ENCODE results near the gene HOXC12. TPM values are rescaled to one million over a fixed set of nuclear protein-coding genes. Genes with fewer than 3 reads are reported as not detected.

HOXC12 gene
- total RNA-seq, 1 donor: not detected

GRCh38 chr12:53991077-53991460 is 36.4 kb downstream of the HOXC12 start:
- no peak overlapping the region for H3K4me3 ChIP-seq (ENCODE audit: low read depth, low read length)
- no peak for TF ChIP-seq CTCF (IDR thresholded peaks at IDR 0.05; ENCODE audit: insufficient read depth, low read length)
- peak; percentile 30 for DNase-seq (ENCODE audit: low read depth)

GRCh38 chr12:53992377-53992889 is 37.7 kb downstream of the HOXC12 start:
- no peak for TF ChIP-seq CTCF (IDR thresholded peaks at IDR 0.05; ENCODE audit: insufficient read depth, low read length)
- no peak overlapping the region for H3K4me3 ChIP-seq (ENCODE audit: low read depth, low read length)
- DNase-seq (ENCODE audit: low read depth): no peak

GRCh38 chr12:53993162-53994008 is 38.7 kb downstream of the HOXC12 start:
- H3K4me3 ChIP-seq (ENCODE audit: low read depth, low read length): no peak overlapping the region
- DNase-seq (ENCODE audit: low read depth): no peak
- TF ChIP-seq CTCF (IDR thresholded peaks at IDR 0.05; ENCODE audit: insufficient read depth, low read length): no peak

- no peak overlapping the region for H3K4me3 ChIP-seq (ENCODE audit: low read depth, low read length)
- no peak for TF ChIP-seq CTCF (IDR thresholded peaks at IDR 0.05; ENCODE audit: insufficient read depth, low read length)
- DNase-seq (ENCODE audit: low read depth): no peak
Measured at GRCh38 chr12:53994009-53994263, 39.2 kb downstream of the HOXC12 start.

- DNase-seq (ENCODE audit: low read depth): no peak
- no peak for TF ChIP-seq CTCF (IDR thresholded peaks at IDR 0.05; ENCODE audit: insufficient read depth, low read length)
- no peak overlapping the region for H3K4me3 ChIP-seq (ENCODE audit: low read depth, low read length)
Measured at GRCh38 chr12:53994264-53995001, 39.7 kb downstream of the HOXC12 start.

GRCh38 chr12:53995002-53995377 is 40.3 kb downstream of the HOXC12 start:
- no peak for DNase-seq (ENCODE audit: low read depth)
- TF ChIP-seq CTCF (IDR thresholded peaks at IDR 0.05; ENCODE audit: insufficient read depth, low read length): no peak
- H3K4me3 ChIP-seq (ENCODE audit: low read depth, low read length): no peak overlapping the region
